NAMALWA (cell line): ENCODE measurements around the gene PAX6.
"Not testable (repeated sequence)": the region's sequence is repeated elsewhere in the genome, so short reads cannot be mapped to it uniquely, and the experiment has no call there.

ENCODE experiments used
- DNase-seq: peaks from one replicate; pipeline ENCODE4 v3.0.0-alpha.2; 2015; ENCODE audit warnings: low spot score

PAX6 gene

GRCh38 chr11:31767685-31768084, 43.4 kb downstream of the PAX6 start:
- no peak for DNase-seq

- no peak for DNase-seq
These were observed 44.1 kb downstream of the PAX6 start for GRCh38 chr11:31767066-31767465.

GRCh38 chr11:31764766-31765165, 46.4 kb downstream of the PAX6 start:
- DNase-seq = no peak

DNA sequence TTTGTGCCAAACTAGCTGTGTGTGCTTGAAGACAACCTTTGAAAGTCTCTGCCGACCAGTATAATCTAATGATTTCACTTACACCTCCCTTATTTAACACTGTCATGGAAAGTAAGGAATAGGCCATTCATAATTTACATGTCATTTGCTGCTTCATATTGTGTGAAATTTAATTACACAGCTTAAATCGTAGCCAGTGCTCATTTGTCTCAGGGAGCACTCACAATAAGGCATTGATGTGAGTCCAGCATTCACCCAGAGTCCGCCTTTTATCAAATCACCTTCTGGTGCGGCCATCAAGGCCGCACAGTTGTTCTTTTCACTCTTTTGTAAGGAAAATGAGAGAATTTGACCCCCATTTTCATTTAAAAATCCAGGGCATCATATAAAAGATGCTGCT, 46.9 kb downstream of the PAX6 start:
- DNase-seq = no peak

- no peak for DNase-seq
These were observed 47.8 kb downstream of the PAX6 start for GRCh38 chr11:31763296-31763695.

DNA sequence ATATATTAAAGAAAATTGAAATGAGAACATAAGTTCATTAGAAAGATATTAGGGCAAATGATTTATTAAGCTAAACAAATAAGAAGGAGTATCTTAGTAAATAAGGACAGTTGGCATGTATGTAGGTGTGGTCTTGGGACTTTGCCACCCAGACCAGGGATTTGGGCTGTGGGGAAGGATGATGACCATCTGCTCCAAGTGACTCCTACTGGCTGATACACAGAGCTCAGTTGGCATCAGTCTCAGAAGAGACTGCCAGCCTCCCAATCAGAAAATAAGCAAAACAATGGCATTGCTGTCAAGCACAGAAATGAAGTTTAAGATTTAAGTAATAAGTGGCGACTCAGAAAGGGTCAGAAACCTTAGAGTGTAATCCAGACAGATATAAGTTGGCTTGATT, 49.5 kb downstream of the PAX6 start:
- no peak for DNase-seq

DNA sequence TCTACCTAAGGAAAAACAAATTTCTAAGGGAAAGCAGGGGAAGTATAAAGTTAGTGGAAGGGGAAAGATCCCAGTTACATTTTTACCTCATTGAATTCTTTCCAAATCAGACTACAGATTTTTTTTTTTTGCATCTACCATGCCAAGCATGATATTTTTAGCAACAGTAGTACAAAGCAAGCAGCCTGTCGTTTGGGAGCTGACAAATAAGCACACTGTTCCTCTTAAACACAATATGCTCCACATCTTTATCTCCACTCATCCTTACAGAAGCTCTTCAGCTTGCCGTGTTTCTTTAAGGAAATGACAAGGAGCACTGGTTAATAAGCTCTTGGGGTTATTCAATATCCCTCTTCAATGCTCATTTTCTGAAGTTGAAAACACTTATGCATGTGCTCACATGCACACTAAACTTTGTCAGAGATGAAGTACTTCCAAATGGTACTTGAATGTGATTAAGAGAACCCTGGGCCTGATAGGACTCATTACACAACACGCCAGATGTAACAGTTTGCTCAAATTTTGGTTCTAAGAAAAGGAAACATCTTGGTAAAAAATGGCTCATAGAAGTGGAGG, 53.8 kb downstream of the PAX6 start:
- no peak for DNase-seq

- DNase-seq = no peak
These were observed 63.5 kb downstream of the PAX6 start for GRCh38 chr11:31747581-31747980.

DNA sequence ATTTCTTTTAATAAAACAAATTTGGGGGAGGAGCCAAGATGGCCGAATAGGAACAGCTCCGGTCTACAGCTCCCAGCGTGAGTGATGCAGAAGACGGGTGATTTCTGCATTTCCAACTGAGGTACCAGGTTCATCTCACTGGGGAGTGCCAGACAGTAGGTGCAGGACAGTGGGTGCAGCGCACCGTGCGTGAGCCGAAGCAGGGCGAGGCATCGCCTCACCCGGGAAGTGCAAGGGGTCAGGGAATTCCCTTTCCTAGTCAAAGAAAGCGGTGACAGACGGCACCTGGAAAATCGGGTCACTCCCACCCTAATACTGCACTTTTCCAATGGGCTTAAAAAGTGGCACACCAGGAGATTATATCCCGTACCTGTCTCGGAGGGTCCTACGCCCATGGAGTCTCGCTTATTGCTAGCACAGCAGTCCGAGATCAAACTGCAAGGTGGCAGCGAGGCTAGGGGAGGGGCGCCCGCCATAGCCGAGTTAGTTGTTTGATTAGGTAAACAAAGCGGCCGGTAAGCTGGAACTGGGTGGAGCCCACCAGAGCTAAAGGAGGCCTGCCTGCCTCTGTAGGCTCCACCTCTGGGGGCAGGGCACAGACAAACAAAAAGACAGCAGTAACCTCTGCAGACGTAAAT, 70.3 kb downstream of the PAX6 start:
- DNase-seq = not testable (repeated sequence)

DNA sequence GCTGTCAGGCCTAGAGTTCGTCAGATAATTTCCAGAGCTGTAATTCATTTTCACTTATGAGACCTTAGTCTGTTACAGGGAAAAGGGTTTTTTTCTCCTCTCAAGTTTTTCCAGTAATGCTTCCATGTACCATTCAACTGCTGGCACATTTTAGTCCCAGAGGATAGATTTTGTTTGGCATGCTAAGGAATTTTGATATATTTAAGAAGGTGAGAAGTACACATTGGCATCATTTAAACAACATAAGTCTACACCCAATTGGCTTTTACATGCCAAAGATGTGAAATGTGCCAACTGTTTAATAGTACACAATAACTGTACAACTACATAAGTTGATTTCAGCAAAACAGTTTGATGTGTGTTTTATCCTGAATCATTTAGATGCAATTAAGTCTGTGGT, 71.0 kb downstream of the PAX6 start:
- no peak for DNase-seq
